ENCODE measurements around the gene TIGD7. TPM values are rescaled to one million over a fixed set of nuclear protein-coding genes. Genes with fewer than 3 reads are reported as not detected.

The TIGD7 gene
- total RNA-seq, 2 donors from 2014 or later, result 2.6 to 4.6 TPM

DNA sequence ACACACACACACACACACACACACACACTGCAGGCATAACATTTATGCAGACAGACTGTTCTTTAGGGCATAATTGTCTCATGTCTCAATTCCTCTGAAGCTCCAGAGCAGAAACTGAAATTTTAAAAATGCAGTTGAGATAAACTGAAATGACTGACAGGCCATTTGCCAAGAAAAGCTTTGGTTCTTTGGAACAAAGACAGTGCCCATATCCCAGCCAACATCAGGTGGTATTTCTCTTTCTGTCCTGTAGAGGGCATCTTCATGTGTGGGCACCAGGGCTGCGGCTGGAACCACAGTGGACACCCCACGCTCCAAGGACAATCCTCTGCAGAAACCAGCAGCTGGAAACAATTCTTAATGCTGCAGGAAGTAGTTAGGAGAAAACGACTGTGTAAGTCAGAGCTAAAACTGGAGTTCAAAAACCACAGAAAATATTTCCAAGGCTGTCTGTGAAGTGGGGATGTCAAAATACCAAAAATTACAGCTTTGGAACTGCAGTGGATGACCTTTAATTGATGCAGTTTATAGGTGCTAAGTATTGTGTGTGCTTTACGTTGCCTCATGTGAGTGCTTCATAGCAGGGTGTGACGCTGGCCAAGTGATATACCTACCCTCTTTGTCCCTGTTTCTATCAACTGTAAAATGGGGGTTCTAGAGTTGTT, 38.2 kb downstream of the TIGD7 start:
- ATAC-seq, result no peak
- 60 to 76% methylated on average over 5 of the region's 5 CpGs for WGBS, 2 donors
- Histone ChIP-seq H3K36me3 (replicated peaks in 1 of 2; ENCODE audit: insufficient read depth in 1 of 2, low read depth in 2 of 2) (no peaks in the 10 kb centered on the region), H3K4me3 (no peak overlapping the region), H3K4me1 (peaks cover 14% of the 10 kb centered on the region), H3K27ac (no peak overlapping the region), H3K9me3 (no peaks in the 10 kb centered on the region), H3K27me3 (no peaks in the 10 kb centered on the region)
- TF ChIP-seq, protein P1, sequence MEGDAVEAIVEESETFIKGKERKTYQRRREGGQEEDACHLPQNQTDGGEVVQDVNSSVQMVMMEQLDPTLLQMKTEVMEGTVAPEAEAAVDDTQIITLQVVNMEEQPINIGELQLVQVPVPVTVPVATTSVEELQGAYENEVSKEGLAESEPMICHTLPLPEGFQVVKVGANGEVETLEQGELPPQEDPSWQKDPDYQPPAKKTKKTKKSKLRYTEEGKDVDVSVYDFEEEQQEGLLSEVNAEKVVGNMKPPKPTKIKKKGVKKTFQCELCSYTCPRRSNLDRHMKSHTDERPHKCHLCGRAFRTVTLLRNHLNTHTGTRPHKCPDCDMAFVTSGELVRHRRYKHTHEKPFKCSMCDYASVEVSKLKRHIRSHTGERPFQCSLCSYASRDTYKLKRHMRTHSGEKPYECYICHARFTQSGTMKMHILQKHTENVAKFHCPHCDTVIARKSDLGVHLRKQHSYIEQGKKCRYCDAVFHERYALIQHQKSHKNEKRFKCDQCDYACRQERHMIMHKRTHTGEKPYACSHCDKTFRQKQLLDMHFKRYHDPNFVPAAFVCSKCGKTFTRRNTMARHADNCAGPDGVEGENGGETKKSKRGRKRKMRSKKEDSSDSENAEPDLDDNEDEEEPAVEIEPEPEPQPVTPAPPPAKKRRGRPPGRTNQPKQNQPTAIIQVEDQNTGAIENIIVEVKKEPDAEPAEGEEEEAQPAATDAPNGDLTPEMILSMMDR (IDR thresholded peaks at IDR 0.05), result peak in 5 of 7 experiments; percentile 21 to 38 (median 32)
- TF ChIP-seq POLR2A (IDR thresholded peaks at IDR 0.05), result no peak
- DNase-seq, result peak in 1 of 4 donors; percentile 21
- intact Hi-C loops (cut with DNase I), result no loop called here

- Histone ChIP-seq H3K9me3 (no peaks in the 10 kb centered on the region), H3K27me3 (no peaks in the 10 kb centered on the region), H3K4me1 (peaks cover 14% of the 10 kb centered on the region), H3K27ac (peak overlapping the region; percentile 76 to 98 (median 92)), H3K4me3 (peak overlapping the region; percentile 70 to 91), H3K36me3 (replicated peaks in 1 of 2; ENCODE audit: insufficient read depth in 1 of 2, low read depth in 2 of 2) (no peaks in the 10 kb centered on the region)
- ATAC-seq (peak; percentile 92), DNase-seq (peak; percentile 90 to 96 (median 92))
- intact Hi-C loops (cut with DNase I), result no loop called here
- peak; percentile 39 to 89 (median 78) for TF ChIP-seq POLR2A (IDR thresholded peaks at IDR 0.05)
- TF ChIP-seq, protein P1 (IDR thresholded peaks at IDR 0.05), result peak in 5 of 7 experiments; percentile 8 to 56 (median 38)
- WGBS, 2 donors, result 1 to 4% methylated on average over 37 to 76 of the region's 77 CpGs
Measured at GRCh38 chr16:3264137-3265036, 40.8 kb downstream of the TIGD7 start.

- ATAC-seq (no peak), DNase-seq (no peak)
- WGBS, 2 donors, result 87 to 98% methylated on average over 2 to 4 of the region's 4 CpGs
- TF ChIP-seq POLR2A (IDR thresholded peaks at IDR 0.05), result no peak
- TF ChIP-seq, protein P1 (IDR thresholded peaks at IDR 0.05), result no peak
- no peaks in the 10 kb centered on the region for H3K9me3 ChIP-seq
- H3K27me3 ChIP-seq, result no peaks in the 10 kb centered on the region
- no peaks in the 10 kb centered on the region for H3K36me3 ChIP-seq (replicated peaks in 1 of 2; ENCODE audit: insufficient read depth in 1 of 2, low read depth in 2 of 2)
- H3K27ac ChIP-seq, result no peak overlapping the region
- intact Hi-C loops (cut with DNase I), result no loop called here
- peaks cover 14% of the 10 kb centered on the region for H3K4me1 ChIP-seq
- no peak overlapping the region for H3K4me3 ChIP-seq
Measured at GRCh38 chr16:3262517-3262916, 42.7 kb downstream of the TIGD7 start.

DNA sequence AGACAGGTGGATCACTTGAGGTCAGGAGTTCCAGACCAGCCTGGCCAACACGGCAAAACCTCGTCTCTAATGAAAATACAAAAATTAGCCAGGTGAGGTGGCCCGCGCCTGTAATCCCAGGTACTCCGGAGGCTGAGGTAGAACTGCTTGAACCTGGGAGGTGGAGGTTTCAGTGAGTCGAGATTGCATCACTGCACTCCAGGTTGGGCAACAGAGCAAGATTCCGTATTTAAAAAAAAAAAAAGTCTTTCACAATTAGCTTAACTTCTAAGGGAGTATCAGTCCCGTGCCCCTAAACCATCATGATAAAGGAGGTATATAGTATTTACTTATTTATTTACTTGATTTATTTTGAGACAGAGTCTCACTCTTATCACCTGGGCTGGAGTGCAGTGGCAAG, 45.4 kb downstream of the TIGD7 start:
- H3K36me3 ChIP-seq (replicated peaks in 1 of 2; ENCODE audit: insufficient read depth in 1 of 2, low read depth in 2 of 2), result no peaks in the 10 kb centered on the region
- H3K4me1 ChIP-seq, result peaks cover 6% of the 10 kb centered on the region
- TF ChIP-seq, protein P1 (IDR thresholded peaks at IDR 0.05), result no peak
- no peak for TF ChIP-seq POLR2A (IDR thresholded peaks at IDR 0.05)
- no peak for DNase-seq
- ATAC-seq, result no peak
- no peak overlapping the region for H3K27ac ChIP-seq
- no peaks in the 10 kb centered on the region for H3K27me3 ChIP-seq
- no peak overlapping the region for H3K4me3 ChIP-seq
- intact Hi-C loops (cut with DNase I), result no loop called here
- H3K9me3 ChIP-seq, result no peaks in the 10 kb centered on the region
- WGBS, 2 donors, result 64 to 75% methylated on average over 8 of the region's 8 CpGs

All from body of pancreas (tissue), 4 donors.